Measurements from ENCODE around the gene LACC1.

GRCh38 chr13:43905435-43906031 lies 25.8 kb downstream of the LACC1 start:
- TF ChIP-seq EGR1 (IDR thresholded peaks at IDR 0.05) (no peak), YY1 (IDR thresholded peaks at IDR 0.05; ENCODE audit: low read depth) (no peak)
